Right ventricle myocardium inferior (tissue), 1 donor: Measurements from ENCODE around the gene HSPA1B. TPM values are rescaled to one million over a fixed set of nuclear protein-coding genes. Genes with fewer than 3 reads are reported as not detected.
"Not testable (repeated sequence)": the region's sequence is repeated elsewhere in the genome, so short reads cannot be mapped to it uniquely, and the experiment has no call there.

Experiments
- ATAC-seq: fragments of 200-7000 bp; cut with Tn5 transposase; one replicate; pipeline ENCODE4 v1.9.1; 2020; ENCODE audit warnings: mild to moderate bottlenecking, moderate library complexity
- DNase-seq: peaks from one replicate; pipeline ENCODE4 v3.0.0; 2021; ENCODE audit errors: missing footprints
- intact Hi-C: fragments of 100-400 bp; cut with DNase I; formaldehyde crosslinking; loops from one replicate; pipeline ENCODE4 v1.11.0; 2022
- total RNA-seq: library from RNA; stranded (reverse); fragmentation: NEBNext Ultra II Directional; extraction: Animal tissue kit (Norgen Biotek cat#: 25700); gene quantifications from one replicate; pipeline ENCODE4 v1.2.1, GENCODE V29; 2021
- donor health status: DM: no; HTN: yes; CAD: no; lungs with severe emphysema.

The HSPA1B gene
- total RNA-seq, 1 donor from 2014 or later = 215 TPM

- ATAC-seq = not testable (repeated sequence)
- intact Hi-C loops = loop anchor here (10.0 kb wide), 1 partner anchor 293 kb away; the partner anchor contains the start of genes ATP6V1G2, DDX39B and NFKBIL1
Measured at GRCh38 chr6:31838114-31838553, 10.6 kb downstream of the HSPA1B start.

GRCh38 chr6:31838968-31839367, 11.4 kb downstream of the HSPA1B start:
- ATAC-seq = no peak
- intact Hi-C loops = loop anchor here (10.0 kb wide), 1 partner anchor 294 kb away; the partner anchor contains the start of genes ATP6V1G2, DDX39B and NFKBIL1
- no peak for DNase-seq

More at GRCh38 chr6:31838114-31838553, 10.6 kb downstream of the HSPA1B start:
- not testable (repeated sequence) for DNase-seq

GRCh38 chr6:31839779-31840126, 12.2 kb downstream of the HSPA1B start:
- ATAC-seq, DNase-seq: not testable (repeated sequence)
- intact Hi-C loops = loop anchor here (10.0 kb wide), 1 partner anchor 295 kb away; the partner anchor contains the start of genes ATP6V1G2, DDX39B and NFKBIL1

GRCh38 chr6:31842053-31842452, 14.5 kb downstream of the HSPA1B start:
- DNase-seq (no peak), ATAC-seq (no peak)
- intact Hi-C loops = no loop called here

GRCh38 chr6:31844507-31844906, 17.0 kb downstream of the HSPA1B start:
- ATAC-seq = no peak
- DNase-seq = no peak
- intact Hi-C loops = no loop called here

GRCh38 chr6:31847276-31847978, 19.9 kb downstream of the HSPA1B start:
- ATAC-seq = no peak
- no peak for DNase-seq
- intact Hi-C loops = no loop called here

- ATAC-seq = no peak
- DNase-seq = no peak
- intact Hi-C loops = no loop called here
Measured at GRCh38 chr6:31850765-31851484, 23.4 kb downstream of the HSPA1B start.

- ATAC-seq = no peak
- DNase-seq = no peak
- intact Hi-C loops = no loop called here
Measured at GRCh38 chr6:31851485-31851832, 23.9 kb downstream of the HSPA1B start.

- intact Hi-C loops, DNase-seq, ATAC-seq: not testable (repeated sequence)
Measured at GRCh38 chr6:31851980-31852718, 24.6 kb downstream of the HSPA1B start.

GRCh38 chr6:31857774-31858173, 30.2 kb downstream of the HSPA1B start:
- ATAC-seq, intact Hi-C loops: not testable (repeated sequence)

GRCh38 chr6:31858707-31859106, 31.2 kb downstream of the HSPA1B start:
- no peak for ATAC-seq

More at GRCh38 chr6:31857774-31858173, 30.2 kb downstream of the HSPA1B start:
- DNase-seq = not testable (repeated sequence)

GRCh38 chr6:31859923-31860322, 32.4 kb downstream of the HSPA1B start:
- DNase-seq = no peak
- intact Hi-C loops = loop anchor here (10.0 kb wide), 1 partner anchor 175 kb away; the partner anchor contains the start of gene LY6G5C
- no peak for ATAC-seq

More at GRCh38 chr6:31858707-31859106, 31.2 kb downstream of the HSPA1B start:
- intact Hi-C loops = no loop called here
- no peak for DNase-seq

GRCh38 chr6:31860349-31860748, 32.8 kb downstream of the HSPA1B start:
- no peak for DNase-seq
- intact Hi-C loops = loop anchor here (10.0 kb wide), 1 partner anchor 176 kb away; the partner anchor contains the start of gene LY6G5C

GRCh38 chr6:31861150-31861549, 33.6 kb downstream of the HSPA1B start:
- no peak for DNase-seq
- intact Hi-C loops = loop anchor here (10.0 kb wide), 1 partner anchor 176 kb away; the partner anchor contains the start of gene LY6G5C
- no peak for ATAC-seq

More at GRCh38 chr6:31860349-31860748, 32.8 kb downstream of the HSPA1B start:
- ATAC-seq = no peak

GRCh38 chr6:31861919-31862343, 34.4 kb downstream of the HSPA1B start:
- DNase-seq (no peak), ATAC-seq (no peak)
- intact Hi-C loops = loop anchor here (10.0 kb wide), 1 partner anchor 177 kb away; the partner anchor contains the start of gene LY6G5C

- DNase-seq (peak; percentile 100), ATAC-seq (peak; percentile 98)
- intact Hi-C loops = loop anchor here (10.0 kb wide), 1 partner anchor 178 kb away; the partner anchor contains the start of gene LY6G5C
Measured at GRCh38 chr6:31862344-31863235, 35.1 kb downstream of the HSPA1B start, which contains the start of gene NEU1. Gene NEU1 (minus strand): TSS chr6:31862821. CDS start chr6:31862776, 45 bp downstream.

- intact Hi-C loops = loop anchor here (10.0 kb wide), 1 partner anchor 179 kb away; the partner anchor contains the start of gene LY6G5C
- not testable (repeated sequence) for ATAC-seq, DNase-seq
Measured at GRCh38 chr6:31864123-31864562, 36.6 kb downstream of the HSPA1B start.
